K562 (cell line): ENCODE data around the gene DEF6. TPM values are rescaled to one million over a fixed set of nuclear protein-coding genes. Genes with fewer than 3 reads are reported as not detected.

ENCODE experiments used
- CTCF ChIP-seq, 3 experiments: IDR thresholded peaks in 2 of 3; conservative IDR thresholded peaks in 1 of 3; 2 replicates each; pipeline ENCODE4 v1.5.1; 2011 to 2012; ENCODE audit warnings: low read length in 3 of 3, mild to moderate bottlenecking in 3 of 3, control low read depth in 2 of 3, improper control_type of control experiment in 1 of 3, inconsistent platforms in 1 of 3, low read depth in 1 of 3, mixed read lengths in 1 of 3, moderate library complexity in 1 of 3; ENCODE audit not compliant: insufficient read depth in 2 of 3
- E2F5 ChIP-seq: sonication (generic); formaldehyde crosslinking; IDR thresholded peaks from 2 replicates; pipeline ENCODE4 v1.8.0; 2022; ENCODE audit warnings: mild to moderate bottlenecking, missing genetic modification reagents
- ELF1 ChIP-seq: fragments of 200-800 bp; sonication (Bioruptor generic); IDR thresholded peaks from 2 replicates; pipeline ENCODE4 v1.6.1; 2016; ENCODE audit warnings: missing genetic modification characterization, missing compliant biosample characterization
- HEY1 ChIP-seq: fragments of 250-450 bp; sonication (Bioruptor Pico); IDR thresholded peaks from 2 replicates; pipeline ENCODE4 v1.5.0; 2020; ENCODE audit warnings: mild to moderate bottlenecking, moderate library complexity, borderline replicate concordance
- KLF1 ChIP-seq: fragments of 450-650 bp; IDR thresholded peaks from 2 replicates; pipeline ENCODE4 v1.6.1; 2016; ENCODE audit warnings: missing genetic modification characterization, missing compliant biosample characterization
- LCOR ChIP-seq: sonication (generic); formaldehyde crosslinking; IDR thresholded peaks from 2 replicates; pipeline ENCODE4 v1.8.0; 2022; ENCODE audit warnings: mild to moderate bottlenecking, missing genetic modification reagents
- MAFK ChIP-seq: IDR thresholded peaks from 2 replicates; pipeline ENCODE4 v1.6.1; 2011; ENCODE audit warnings: low read length, improper control_type of control experiment
- MYC ChIP-seq, 2 experiments: fragments of 250-450 bp in 1 of 2; sonication (Bioruptor Pico) in 1 of 2; IDR thresholded peaks; 2 replicates each; pipeline versions ENCODE4 v1.5.1 to v1.6.1; 2012 to 2021; ENCODE audit warnings: low read depth in 2 of 2, borderline replicate concordance in 1 of 2, improper control_type of control experiment in 1 of 2, low read length in 1 of 2, mild to moderate bottlenecking in 1 of 2, moderate library complexity in 1 of 2
- NFATC3 ChIP-seq: fragments of 450-650 bp; IDR thresholded peaks from 2 replicates; pipeline ENCODE4 v1.6.1; 2017; ENCODE audit warnings: mild to moderate bottlenecking
- POLR2B ChIP-seq: fragments of 450-650 bp; IDR thresholded peaks from 2 replicates; pipeline ENCODE4 v1.6.1; 2018; ENCODE audit warnings: low read depth; ENCODE audit not compliant: partially characterized antibody
- POLR2G ChIP-seq: fragments of 200-400 bp; formaldehyde crosslinking; IDR thresholded peaks from 2 replicates; pipeline ENCODE4 v1.6.1; 2017; ENCODE audit warnings: low read depth, mild to moderate bottlenecking, antibody characterized with exemption, low read length, moderate library complexity
- RBFOX2 ChIP-seq: fragments of 200-400 bp; formaldehyde crosslinking; IDR thresholded peaks from 2 replicates; pipeline ENCODE4 v1.6.1; 2017; ENCODE audit warnings: low read depth, mild to moderate bottlenecking, low read length, moderate library complexity
- RBM34 ChIP-seq: fragments of 200-400 bp; formaldehyde crosslinking; IDR thresholded peaks from 2 replicates; pipeline ENCODE4 v1.6.1; 2018; ENCODE audit warnings: low read length, borderline replicate concordance; ENCODE audit not compliant: insufficient read depth
- SREBF2 ChIP-seq: sonication (generic); formaldehyde crosslinking; IDR thresholded peaks from 2 replicates; pipeline ENCODE4 v1.4.0; 2020; ENCODE audit warnings: mild to moderate bottlenecking, missing genetic modification reagents
- THRAP3 ChIP-seq: fragments of 450-650 bp; IDR thresholded peaks from 2 replicates; pipeline ENCODE4 v1.6.1; 2016; ENCODE audit warnings: mild to moderate bottlenecking, inconsistent platforms, borderline replicate concordance
- ZNF609 ChIP-seq: sonication (generic); formaldehyde crosslinking; IDR thresholded peaks from 2 replicates; pipeline ENCODE4 v1.8.1; 2023; ENCODE audit warnings: missing genetic modification reagents, mild to moderate bottlenecking, borderline replicate concordance
- polyA plus RNA-seq, 8 experiments: library from polyadenylated mRNA; depleted of rRNA in 4 of 8; stranded (reverse) in 5 of 8; unstranded in 3 of 8; fragments of >200 nt; fragmentation: Nextera tagmentation in 2 of 8; fragmentation: Illumina TruSeq in 1 of 8; extraction: Ambion mirVana in 2 of 8; extraction: Trizol in 1 of 8; gene quantifications; 2 replicates each; pipeline versions ENCODE4 v1.2.1 to v1.2.3, GENCODE V29; 2011 to 2014; ENCODE audit warnings: inconsistent platforms in 1 of 8, missing spikeins in 1 of 8
- total RNA-seq, 7 experiments: library from RNA; depleted of rRNA in 6 of 7; stranded (reverse); fragments of >200 nt in 6 of 7; fragmentation: Illumina TruSeq in 2 of 7; extraction: Trizol in 2 of 7; gene quantifications; 2 replicates each; pipeline versions ENCODE4 v1.2.1 to v1.2.3, GENCODE V29; 2011 to 2021; ENCODE audit warnings: low replicate concordance in 1 of 7
- TF ChIP-seq, protein P1 (sequence below): sonication (generic); formaldehyde crosslinking; IDR thresholded peaks from 2 replicates; pipeline ENCODE4 v1.9.0; 2022; ENCODE audit warnings: mild to moderate bottlenecking, missing genetic modification reagents

DEF6 gene
- total and polyA plus RNA-seq, 9 of the 15 experiments (the other 6 are each of a cell fraction or from before 2014, with no cell fraction given): 1.3 to 44.6 (median 22.7) TPM

DNA sequence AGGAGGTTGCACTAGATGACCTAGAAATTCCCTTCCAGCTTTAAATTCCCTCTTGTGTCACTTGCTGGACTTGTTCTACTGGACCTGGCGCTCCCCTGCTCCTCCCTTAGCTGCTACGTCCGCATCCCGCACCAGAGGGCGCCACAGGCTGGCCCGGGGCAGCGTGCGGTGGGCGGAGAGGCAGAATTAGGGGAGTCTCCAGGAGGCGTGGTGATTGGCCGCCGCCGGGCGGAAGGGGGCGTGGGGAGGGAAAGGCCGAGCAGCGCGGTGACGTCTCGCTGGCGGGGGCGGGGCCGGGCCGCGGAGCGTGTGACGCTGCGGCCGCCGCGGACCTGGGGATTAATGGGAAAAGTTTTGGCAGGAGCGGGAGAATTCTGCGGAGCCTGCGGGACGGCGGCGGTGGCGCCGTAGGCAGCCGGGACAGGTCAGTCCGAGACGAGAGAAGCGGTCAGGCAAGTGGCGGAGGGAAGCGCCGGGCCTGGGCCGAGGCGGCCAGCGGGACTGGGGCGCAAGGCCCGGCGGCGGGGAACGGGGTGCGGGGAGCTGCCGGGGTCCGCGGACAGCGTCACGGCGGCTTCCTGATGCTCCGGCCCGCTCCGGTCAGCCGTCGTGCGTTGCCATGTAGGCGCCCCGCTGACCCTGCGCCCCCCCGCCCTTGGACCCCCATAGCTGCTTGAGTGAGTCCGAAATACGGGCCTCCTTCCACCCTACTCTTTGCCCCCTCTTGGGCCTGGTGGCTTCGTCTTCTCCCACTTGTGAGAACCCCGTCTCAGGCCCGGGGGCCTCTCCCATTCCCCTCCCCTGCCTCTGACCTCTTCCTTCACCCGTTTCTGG is 44.9 kb downstream of the DEF6 start, which contains the start of gene PPARD (continued):
- TF ChIP-seq E2F5 (0 out of 2 replicates have a peak, but pooled peaks have one; percentile 16), ELF1 (tag) (peak; percentile 64; the same call in 1 of the 2 replicates), CTCF (IDR thresholded peaks at IDR 0.05 in 2 of 3, conservative IDR thresholded peaks at IDR 0.05 in 1 of 3; ENCODE audit: insufficient read depth in 2 of 3, low read depth in 1 of 3, low read length in 3 of 3) (peak; percentile 98 to 99 (median 99)), ZNF609 (CRISPR knock-in tag) (no peak), HEY1 (no peak), POLR2B (no peak), MAFK (0 out of 2 replicates have a peak, but pooled peaks have one; percentile 4), KLF1 (0 out of 2 replicates have a peak, but pooled peaks have one; percentile 22), THRAP3 (no peak), POLR2G (peak; percentile 80), RBFOX2 (peak; percentile 82), SREBF2 (CRISPR knock-in tag) (no peak), NFATC3 (no peak), MYC (IDR thresholded peaks at IDR 0.05; ENCODE audit: low read depth, low read length) (peak; percentile 82), MYC (CRISPR knock-in tag; IDR thresholded peaks at IDR 0.05; ENCODE audit: borderline replicate concordance, low read depth) (no peak), LCOR (CRISPR knock-in tag) (peak; percentile 100), RBM34 (0 out of 2 replicates have a peak, but pooled peaks have one; percentile 62)
- TF ChIP-seq, protein P1, sequence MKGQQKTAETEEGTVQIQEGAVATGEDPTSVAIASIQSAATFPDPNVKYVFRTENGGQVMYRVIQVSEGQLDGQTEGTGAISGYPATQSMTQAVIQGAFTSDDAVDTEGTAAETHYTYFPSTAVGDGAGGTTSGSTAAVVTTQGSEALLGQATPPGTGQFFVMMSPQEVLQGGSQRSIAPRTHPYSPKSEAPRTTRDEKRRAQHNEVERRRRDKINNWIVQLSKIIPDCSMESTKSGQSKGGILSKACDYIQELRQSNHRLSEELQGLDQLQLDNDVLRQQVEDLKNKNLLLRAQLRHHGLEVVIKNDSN (CRISPR knock-in tag): 0 out of 2 replicates have a peak, but pooled peaks have one; percentile 19
